Astrocyte of the hippocampus (primary cell): ENCODE measurements around the gene INO80E.
A peak's percentile ranks its signal among the peaks of the same experiment; 100 is the strongest.

ENCODE experiments used
- DNase-seq: peaks from one replicate; pipeline ENCODE4 v3.0.0; 2011; ENCODE audit warnings: low read depth, low spot score

INO80E gene

DNA sequence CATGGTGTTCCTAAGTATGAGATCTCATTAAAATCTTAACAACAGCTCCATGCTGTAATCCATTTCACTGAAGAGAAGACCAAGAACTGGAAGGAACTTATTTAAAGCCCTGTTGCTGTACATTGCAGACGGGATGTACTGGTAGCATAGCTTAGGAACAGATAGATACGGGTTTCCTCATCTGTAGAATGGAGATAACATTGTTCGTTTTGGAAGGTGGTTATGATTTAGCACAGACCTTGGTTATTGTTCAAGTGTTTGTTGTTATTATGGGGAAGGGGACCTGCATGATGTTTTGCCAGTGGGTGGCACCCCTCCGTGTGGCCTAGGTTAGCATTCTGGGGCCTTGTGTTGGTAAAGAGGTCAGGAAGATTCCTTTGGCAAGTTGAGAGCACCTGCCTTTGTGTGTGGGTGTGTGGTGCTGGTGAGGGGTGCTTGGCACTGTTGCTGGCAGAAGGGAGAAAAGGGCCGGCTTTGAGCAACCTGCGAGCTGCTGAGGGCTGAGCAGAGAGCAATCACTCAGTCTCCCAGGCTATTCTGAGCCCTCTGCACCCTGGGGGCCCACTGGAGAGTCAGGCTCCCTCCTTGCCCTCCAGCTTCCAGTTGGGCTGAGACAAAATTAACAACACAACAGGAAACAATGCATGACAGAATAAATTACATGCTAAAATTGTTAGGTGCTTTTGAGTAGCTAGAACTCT, 20.1 kb upstream of the INO80E start:
- no peak for DNase-seq

- DNase-seq: no peak
Measured at GRCh38 chr16:29977063-29977825, 18.8 kb upstream of the INO80E start.

- no peak for DNase-seq
Measured at GRCh38 chr16:29978081-29978480, 18.0 kb upstream of the INO80E start.

GRCh38 chr16:29978564-29979270, 17.3 kb upstream of the INO80E start:
- no peak for DNase-seq

- DNase-seq: no peak
Measured at GRCh38 chr16:29982560-29983419, 13.3 kb upstream of the INO80E start.

DNA sequence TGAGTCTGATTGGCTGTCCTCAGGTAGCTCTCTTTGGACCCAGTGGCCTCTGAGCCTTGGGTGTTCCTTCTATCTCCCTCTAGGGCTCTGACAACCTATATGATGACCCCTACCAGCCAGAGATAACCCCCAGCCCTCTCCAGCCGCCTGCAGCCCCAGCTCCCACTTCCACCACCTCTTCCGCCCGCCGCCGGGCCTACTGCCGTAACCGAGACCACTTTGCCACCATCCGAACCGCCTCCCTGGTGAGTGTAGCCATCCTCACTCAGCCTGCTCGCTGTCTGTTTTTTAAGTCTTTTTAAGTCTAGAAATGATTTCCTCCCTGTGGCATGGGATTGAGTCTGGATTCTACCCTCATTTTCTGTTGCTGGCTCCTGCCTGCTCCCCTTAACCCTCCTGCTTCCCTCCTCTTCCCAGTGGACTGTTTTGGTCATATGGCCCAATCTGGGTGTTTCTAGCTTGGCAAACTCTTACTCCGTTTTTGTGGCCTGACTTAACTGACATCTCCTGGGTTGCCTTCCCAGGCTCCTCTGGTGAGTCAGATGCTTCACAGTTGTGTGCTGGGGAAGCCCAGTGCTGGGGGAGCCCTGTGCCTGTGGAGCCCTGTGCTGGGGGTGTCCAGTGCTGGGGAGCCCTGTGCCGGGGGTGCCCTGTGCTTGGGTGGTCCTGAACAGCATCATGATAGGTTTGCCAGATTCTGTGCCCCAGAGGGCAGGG, 12.5 kb upstream of the INO80E start:
- peak; percentile 34 for DNase-seq

- no peak for DNase-seq
Measured at GRCh38 chr16:29984137-29984763, 11.8 kb upstream of the INO80E start.

GRCh38 chr16:29984764-29985147, 11.3 kb upstream of the INO80E start:
- no peak for DNase-seq

- no peak for DNase-seq
Measured at GRCh38 chr16:29985271-29985811, 10.7 kb upstream of the INO80E start.

- no peak for DNase-seq
Measured at GRCh38 chr16:29986231-29986630, 9.8 kb upstream of the INO80E start.

DNA sequence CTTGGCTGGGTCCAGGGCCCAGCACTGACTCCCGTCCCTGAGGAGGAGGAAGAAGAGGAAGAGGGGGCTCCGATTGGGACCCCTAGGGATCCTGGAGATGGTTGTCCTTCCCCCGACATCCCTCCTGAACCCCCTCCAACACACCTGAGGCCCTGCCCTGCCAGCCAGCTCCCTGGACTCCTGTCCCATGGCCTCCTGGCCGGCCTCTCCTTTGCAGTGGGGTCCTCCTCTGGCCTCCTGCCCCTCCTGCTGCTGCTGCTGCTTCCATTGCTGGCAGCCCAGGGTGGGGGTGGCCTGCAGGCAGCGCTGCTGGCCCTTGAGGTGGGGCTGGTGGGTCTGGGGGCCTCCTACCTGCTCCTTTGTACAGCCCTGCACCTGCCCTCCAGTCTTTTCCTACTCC, 9.1 kb upstream of the INO80E start:
- no peak for DNase-seq

DNA sequence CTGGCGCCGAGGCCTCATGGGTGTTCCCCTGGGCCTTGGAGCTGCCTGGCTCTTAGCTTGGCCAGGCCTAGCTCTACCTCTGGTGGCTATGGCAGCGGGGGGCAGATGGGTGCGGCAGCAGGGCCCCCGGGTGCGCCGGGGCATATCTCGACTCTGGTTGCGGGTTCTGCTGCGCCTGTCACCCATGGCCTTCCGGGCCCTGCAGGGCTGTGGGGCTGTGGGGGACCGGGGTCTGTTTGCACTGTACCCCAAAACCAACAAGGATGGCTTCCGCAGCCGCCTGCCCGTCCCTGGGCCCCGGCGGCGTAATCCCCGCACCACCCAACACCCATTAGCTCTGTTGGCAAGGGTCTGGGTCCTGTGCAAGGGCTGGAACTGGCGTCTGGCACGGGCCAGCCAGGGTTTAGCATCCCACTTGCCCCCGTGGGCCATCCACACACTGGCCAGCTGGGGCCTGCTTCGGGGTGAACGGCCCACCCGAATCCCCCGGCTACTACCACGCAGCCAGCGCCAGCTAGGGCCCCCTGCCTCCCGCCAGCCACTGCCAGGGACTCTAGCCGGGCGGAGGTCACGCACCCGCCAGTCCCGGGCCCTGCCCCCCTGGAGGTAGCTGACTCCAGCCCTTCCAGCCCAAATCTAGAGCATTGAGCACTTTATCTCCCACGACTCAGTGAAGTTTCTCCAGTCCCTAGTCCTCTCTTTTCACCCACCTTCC, 8.5 kb upstream of the INO80E start:
- DNase-seq: no peak

GRCh38 chr16:29988346-29989075, 7.5 kb upstream of the INO80E start:
- DNase-seq: no peak

GRCh38 chr16:29989111-29989858, 6.8 kb upstream of the INO80E start:
- no peak for DNase-seq

DNA sequence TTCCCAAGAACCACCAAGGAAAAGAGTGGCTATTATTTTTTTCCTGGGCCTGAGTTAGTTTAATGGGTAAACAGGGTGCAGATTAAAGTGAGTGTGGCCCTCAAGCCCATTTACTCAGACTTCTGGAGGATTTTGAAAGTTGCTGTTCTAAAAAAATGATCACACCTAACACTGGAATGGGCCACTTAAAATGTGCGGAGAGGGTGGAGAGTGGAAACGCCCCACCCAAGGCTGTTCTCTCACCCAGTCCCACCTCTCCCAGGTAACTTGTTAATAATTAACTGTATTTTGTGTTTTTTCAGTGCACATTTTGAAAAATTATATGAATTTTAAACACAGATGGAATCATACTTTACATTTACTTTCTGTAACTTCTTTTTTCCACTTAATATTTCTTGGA, 6.0 kb upstream of the INO80E start:
- DNase-seq: no peak

DNA sequence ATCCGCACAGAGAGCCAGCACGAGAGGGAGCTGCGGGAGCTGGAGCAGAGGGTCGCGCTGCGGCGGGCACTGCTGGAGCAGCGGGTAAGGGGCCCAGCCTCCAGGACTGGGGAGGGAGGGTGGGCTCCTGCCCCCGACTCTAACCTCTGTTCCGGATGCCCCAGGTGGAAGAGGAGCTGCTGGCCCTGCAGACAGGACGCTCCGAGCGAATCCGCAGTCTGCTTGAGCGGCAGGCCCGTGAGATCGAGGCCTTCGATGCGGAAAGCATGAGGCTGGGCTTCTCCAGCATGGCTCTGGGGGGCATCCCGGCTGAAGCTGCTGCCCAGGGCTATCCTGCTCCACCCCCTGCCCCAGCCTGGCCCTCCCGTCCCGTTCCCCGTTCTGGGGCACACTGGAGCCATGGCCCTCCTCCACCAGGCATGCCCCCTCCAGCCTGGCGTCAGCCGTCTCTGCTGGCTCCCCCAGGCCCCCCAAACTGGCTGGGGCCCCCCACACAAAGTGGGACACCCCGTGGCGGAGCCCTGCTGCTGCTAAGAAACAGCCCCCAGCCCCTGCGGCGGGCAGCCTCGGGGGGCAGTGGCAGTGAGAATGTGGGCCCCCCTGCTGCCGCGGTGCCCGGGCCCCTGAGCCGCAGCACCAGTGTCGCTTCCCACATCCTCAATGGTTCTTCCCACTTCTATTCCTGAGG, 5.0 kb upstream of the INO80E start:
- no peak for DNase-seq

- no peak for DNase-seq
Measured at GRCh38 chr16:29991571-29991904, 4.5 kb upstream of the INO80E start.
